ENCODE measurements around the gene ABCB8. TPM values are rescaled to one million over a fixed set of nuclear protein-coding genes. Genes with fewer than 3 reads are reported as not detected.

Gene ABCB8
- total RNA-seq, 4 donors from 2014 or later, result 25.5 to 39.4 (median 31.6) TPM

DNA sequence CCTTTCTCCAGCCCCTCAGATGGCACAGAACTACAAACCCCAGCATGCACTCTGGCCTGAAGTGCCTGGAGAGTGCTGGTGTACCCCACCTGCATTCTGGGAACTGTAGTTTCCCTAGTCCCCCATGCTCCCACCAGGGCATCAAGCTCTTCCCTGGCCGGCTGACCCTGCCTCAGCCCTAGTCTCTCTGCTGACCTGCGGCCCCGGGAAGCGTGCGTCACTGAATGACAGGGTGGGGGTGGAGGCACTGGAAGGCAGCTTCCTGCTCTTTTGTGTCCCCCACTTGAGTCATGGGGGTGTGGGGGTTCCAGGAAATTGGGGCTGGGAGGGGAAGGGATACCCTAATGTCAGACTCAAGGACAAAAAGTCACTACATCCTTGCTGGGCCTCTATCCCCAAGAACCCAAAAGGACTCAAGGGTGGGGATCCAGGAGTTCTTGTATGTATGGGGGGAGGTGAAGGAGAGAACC, 35.4 kb upstream of the ABCB8 start:
- no peak for DNase-seq (ENCODE audit: low spot score)
- TF ChIP-seq, protein P1, sequence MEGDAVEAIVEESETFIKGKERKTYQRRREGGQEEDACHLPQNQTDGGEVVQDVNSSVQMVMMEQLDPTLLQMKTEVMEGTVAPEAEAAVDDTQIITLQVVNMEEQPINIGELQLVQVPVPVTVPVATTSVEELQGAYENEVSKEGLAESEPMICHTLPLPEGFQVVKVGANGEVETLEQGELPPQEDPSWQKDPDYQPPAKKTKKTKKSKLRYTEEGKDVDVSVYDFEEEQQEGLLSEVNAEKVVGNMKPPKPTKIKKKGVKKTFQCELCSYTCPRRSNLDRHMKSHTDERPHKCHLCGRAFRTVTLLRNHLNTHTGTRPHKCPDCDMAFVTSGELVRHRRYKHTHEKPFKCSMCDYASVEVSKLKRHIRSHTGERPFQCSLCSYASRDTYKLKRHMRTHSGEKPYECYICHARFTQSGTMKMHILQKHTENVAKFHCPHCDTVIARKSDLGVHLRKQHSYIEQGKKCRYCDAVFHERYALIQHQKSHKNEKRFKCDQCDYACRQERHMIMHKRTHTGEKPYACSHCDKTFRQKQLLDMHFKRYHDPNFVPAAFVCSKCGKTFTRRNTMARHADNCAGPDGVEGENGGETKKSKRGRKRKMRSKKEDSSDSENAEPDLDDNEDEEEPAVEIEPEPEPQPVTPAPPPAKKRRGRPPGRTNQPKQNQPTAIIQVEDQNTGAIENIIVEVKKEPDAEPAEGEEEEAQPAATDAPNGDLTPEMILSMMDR (IDR thresholded peaks at IDR 0.05), result no peak
- peak; percentile 20 for ATAC-seq (ENCODE audit: low FRiP score)

DNA sequence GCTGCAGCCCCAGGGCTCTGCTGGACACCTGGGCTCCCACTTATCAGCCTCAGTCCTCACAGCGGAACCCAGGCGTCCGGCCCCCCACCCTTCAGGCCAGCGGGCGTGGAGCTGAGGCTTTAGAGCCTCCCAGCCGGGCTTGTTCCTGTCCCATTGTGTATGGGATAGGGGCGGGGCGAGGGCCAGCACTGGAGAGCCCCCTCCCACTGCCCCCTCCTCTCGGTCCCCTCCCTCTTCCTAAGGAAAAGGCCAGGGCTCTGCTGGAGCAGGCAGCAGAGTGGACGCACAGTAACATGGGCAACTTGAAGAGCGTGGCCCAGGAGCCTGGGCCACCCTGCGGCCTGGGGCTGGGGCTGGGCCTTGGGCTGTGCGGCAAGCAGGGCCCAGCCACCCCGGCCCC, 34.7 kb upstream of the ABCB8 start:
- DNase-seq (ENCODE audit: low spot score) (no peak), ATAC-seq (ENCODE audit: low FRiP score) (peak; percentile 30)
- TF ChIP-seq, protein P1 (IDR thresholded peaks at IDR 0.05), result no peak

DNA sequence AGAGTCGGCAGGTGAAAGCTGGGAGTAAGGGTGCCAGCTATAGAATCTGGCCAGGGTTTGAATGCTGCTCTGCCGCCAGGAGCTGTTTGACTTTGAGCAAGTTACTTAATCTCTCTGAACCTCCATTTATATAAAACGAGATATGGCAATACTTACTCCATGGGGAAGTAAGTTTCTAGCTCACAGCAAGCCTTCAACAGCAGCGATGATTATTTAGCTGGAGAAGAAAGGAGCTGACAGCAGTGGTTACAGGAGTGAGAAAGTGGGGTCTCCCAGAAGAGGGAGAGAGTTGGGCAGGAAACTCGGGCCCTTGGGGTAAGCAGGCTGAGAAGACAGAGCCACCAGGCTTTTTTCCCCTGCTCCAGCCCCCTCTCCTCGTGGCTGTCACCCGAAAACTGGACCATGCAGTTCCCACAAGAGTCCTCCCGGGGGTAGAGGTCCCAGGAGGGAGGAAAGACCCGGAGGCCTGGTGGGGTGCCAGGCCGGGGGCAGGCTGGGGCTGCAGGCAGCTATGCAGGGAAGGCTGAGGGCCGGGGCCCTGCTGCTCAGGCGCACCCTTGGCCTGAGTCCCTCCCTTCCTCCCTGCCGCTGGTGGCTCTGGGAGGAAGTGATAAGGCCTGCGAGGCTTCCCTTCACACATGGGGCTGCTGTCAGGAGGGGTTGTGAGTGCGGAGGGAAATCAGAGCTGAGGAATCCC, 34.0 kb upstream of the ABCB8 start:
- TF ChIP-seq, protein P1 (IDR thresholded peaks at IDR 0.05), result no peak
- no peak for DNase-seq (ENCODE audit: low spot score)
- ATAC-seq (ENCODE audit: low FRiP score), result no peak

DNA sequence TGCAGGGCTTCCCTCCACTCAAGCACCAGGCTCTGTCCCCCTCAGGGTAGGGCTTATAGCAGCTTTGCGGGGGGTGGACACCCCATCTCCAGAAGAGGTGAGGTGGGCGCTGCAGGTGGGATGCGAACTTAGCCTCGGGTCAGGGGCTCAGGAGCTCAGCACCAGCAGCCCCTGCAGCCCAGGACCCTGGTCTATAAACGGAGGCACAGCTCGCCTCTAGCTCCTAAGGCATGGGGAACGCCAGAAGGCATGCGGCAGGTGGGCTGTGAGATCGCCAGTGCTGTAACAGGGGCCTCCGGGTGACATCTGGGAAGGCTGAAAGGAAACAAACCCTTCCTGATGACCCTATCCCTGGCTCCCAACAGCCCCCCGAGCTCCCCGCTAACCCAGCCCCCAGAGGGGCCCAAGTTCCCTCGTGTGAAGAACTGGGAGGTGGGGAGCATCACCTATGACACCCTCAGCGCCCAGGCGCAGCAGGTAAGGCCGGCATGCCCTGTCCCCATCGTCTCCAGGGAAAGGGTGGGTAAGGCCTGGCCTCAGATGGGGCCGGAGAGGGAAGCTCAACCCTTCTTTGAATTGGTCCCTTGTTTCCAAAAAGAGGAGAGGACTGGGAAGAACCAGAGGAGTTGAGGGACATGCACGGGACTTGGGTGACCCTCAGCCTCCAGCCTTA, 33.3 kb upstream of the ABCB8 start:
- TF ChIP-seq, protein P1 (IDR thresholded peaks at IDR 0.05), result no peak

DNA sequence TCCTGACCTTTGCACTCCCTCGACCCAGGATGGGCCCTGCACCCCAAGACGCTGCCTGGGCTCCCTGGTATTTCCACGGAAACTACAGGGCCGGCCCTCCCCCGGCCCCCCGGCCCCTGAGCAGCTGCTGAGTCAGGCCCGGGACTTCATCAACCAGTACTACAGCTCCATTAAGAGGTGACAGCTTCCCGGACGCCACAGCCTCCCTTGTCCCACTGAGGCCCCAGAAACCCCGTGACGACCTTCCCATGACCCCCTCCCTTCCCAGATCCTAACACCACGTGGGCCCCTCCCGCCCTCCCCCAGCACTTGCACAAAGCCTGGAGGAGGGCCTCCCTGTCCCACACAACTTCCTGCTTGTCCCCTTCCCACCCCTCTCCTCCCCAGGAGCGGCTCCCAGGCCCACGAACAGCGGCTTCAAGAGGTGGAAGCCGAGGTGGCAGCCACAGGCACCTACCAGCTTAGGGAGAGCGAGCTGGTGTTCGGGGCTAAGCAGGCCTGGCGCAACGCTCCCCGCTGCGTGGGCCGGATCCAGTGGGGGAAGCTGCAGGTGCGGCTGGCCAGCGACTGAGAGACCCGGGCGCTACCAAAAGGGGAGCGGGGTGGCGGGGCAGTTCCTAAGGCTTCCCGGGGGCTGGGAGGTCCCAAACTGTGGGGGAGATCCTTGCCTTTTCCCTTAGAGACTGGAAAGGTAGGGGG, 31.7 kb upstream of the ABCB8 start:
- DNase-seq (ENCODE audit: low spot score), result no peak
- TF ChIP-seq, protein P1 (IDR thresholded peaks at IDR 0.05), result no peak
- no peak for ATAC-seq (ENCODE audit: low FRiP score)

More for the DNA sequence above, 33.3 kb upstream of the ABCB8 start:
- DNase-seq (ENCODE audit: low spot score) (no peak), ATAC-seq (ENCODE audit: low FRiP score) (no peak)

DNA sequence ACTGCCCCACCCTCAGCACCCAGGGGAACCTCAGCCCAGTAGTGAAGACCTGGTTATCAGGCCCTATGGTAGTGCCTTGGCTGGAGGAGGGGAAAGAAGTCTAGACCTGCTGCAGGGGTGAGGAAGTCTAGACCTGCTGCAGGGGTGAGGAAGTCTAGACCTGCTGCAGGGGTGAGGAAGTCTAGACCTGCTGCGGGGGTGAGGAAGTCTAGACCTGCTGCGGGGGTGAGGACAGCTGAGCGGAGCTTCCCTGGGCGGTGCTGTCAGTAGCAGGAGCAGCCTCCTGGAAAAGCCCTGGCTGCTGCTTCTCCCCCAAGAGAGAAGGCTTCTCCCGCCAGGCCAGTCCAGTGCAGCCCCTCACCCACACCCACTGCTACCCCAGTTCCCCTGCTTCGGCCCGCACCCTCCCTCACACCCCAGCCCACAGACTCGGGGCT, 31.2 kb upstream of the ABCB8 start:
- DNase-seq (ENCODE audit: low spot score) (no peak), ATAC-seq (ENCODE audit: low FRiP score) (no peak)
- TF ChIP-seq, protein P1 (IDR thresholded peaks at IDR 0.05), result no peak
